ENCODE data around the gene HSPA4. TPM values are rescaled to one million over a fixed set of nuclear protein-coding genes. Genes with fewer than 3 reads are reported as not detected.

Gene HSPA4
- total and polyA plus RNA-seq, 2 experiments from 2014 or later: 340 to 343 TPM

DNA sequence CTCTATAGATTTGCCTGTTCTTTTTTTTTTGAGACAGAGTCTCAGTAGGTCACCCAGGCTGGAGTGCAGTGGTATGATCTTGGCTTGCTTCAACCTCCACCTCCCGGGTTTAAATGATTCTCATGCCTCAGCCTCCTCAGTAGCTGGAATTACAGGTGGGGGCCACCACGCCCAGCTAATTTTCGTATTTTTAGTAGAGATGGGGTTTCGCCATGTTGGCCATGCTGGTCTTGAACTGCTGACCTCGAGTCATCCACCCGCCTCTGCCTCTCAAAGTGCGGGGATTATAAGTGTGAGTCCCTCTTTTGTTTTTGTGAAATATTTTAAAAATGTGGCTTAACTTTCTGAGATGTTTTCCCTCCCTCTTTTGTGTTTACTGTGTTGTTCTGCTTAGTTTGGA lies 29.2 kb downstream of the HSPA4 start (continued):
- TF ChIP-seq, protein P1, sequence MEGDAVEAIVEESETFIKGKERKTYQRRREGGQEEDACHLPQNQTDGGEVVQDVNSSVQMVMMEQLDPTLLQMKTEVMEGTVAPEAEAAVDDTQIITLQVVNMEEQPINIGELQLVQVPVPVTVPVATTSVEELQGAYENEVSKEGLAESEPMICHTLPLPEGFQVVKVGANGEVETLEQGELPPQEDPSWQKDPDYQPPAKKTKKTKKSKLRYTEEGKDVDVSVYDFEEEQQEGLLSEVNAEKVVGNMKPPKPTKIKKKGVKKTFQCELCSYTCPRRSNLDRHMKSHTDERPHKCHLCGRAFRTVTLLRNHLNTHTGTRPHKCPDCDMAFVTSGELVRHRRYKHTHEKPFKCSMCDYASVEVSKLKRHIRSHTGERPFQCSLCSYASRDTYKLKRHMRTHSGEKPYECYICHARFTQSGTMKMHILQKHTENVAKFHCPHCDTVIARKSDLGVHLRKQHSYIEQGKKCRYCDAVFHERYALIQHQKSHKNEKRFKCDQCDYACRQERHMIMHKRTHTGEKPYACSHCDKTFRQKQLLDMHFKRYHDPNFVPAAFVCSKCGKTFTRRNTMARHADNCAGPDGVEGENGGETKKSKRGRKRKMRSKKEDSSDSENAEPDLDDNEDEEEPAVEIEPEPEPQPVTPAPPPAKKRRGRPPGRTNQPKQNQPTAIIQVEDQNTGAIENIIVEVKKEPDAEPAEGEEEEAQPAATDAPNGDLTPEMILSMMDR (conservative IDR thresholded peaks at IDR 0.05; ENCODE audit: low read depth in 2 of 2): no peak
- TF ChIP-seq STAT1 (IDR thresholded peaks at IDR 0.05; ENCODE audit: unreplicated experiment): no peak
- no peak for TF ChIP-seq EZH2phosphoT487 (IDR thresholded peaks at IDR 0.05; ENCODE audit: unreplicated experiment)

DNA sequence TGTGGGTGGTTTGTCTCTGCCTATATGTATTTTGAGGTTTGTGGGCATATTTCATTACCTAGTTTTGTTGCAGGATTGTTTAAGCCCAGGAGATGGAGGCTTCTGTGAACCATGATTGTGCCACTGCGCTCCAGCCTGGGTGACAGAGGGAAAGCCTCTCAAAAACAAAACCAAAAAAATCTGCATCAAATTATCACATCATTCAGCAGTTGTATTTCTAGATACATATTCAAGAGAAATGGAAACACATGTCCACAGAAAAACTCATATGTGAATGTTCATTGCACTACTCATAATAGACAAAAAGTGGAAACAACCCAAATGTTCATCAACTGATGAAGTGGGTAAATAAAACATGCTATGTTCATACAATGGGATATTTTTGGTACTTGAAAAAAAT lies 29.9 kb downstream of the HSPA4 start:
- H3K4me1 ChIP-seq (ENCODE audit: insufficient read depth): no peaks in the 10 kb centered on the region
- ATAC-seq (no peak), DNase-seq (ENCODE audit: low spot score) (no peak)
- no peak overlapping the region for H3K4me3 ChIP-seq
- Mint-ChIP-seq H3K9me3 (no peaks in the 10 kb centered on the region; the same call in 2 of the 3 replicates), H3K4me1 (peaks cover 8% of the 10 kb centered on the region; the same call in 2 of the 3 replicates), H3K4me3 (no peak overlapping the region), H3K36me3 (ENCODE audit: low read depth) (peaks cover 77% of the 10 kb centered on the region), H3K27ac (no peak overlapping the region; the same call in 1 of the 2 replicates), H3K27me3 (ENCODE audit: insufficient read depth, low read depth, poor library complexity) (peaks cover 4% of the 10 kb centered on the region)
- H3K36me3 ChIP-seq (ENCODE audit: insufficient read depth): peaks cover 27% of the 10 kb centered on the region
- H3K27ac ChIP-seq (ENCODE audit: low read depth): no peak overlapping the region
- H3K9me2 ChIP-seq (ENCODE audit: insufficient read depth): no peaks in the 10 kb centered on the region
- H3K27me3 ChIP-seq (ENCODE audit: insufficient read depth): no peaks in the 10 kb centered on the region
- no peak overlapping the region for H2AFZ ChIP-seq
- H3K79me2 ChIP-seq (replicated peaks; ENCODE audit: insufficient read depth): peaks cover 100% of the 10 kb centered on the region
- no peak overlapping the region for H3K4me2 ChIP-seq
- H4K20me1 ChIP-seq (replicated peaks; ENCODE audit: insufficient read depth): peaks cover 77% of the 10 kb centered on the region
- peaks cover 5% of the 10 kb centered on the region; the same call in 1 of the 2 replicates for H3F3A ChIP-seq (replicated peaks; ENCODE audit: low read depth)
- no peak for TF ChIP-seq POLR2AphosphoS5 (IDR thresholded peaks at IDR 0.05; ENCODE audit: low read depth)
- TF ChIP-seq, protein P2, sequence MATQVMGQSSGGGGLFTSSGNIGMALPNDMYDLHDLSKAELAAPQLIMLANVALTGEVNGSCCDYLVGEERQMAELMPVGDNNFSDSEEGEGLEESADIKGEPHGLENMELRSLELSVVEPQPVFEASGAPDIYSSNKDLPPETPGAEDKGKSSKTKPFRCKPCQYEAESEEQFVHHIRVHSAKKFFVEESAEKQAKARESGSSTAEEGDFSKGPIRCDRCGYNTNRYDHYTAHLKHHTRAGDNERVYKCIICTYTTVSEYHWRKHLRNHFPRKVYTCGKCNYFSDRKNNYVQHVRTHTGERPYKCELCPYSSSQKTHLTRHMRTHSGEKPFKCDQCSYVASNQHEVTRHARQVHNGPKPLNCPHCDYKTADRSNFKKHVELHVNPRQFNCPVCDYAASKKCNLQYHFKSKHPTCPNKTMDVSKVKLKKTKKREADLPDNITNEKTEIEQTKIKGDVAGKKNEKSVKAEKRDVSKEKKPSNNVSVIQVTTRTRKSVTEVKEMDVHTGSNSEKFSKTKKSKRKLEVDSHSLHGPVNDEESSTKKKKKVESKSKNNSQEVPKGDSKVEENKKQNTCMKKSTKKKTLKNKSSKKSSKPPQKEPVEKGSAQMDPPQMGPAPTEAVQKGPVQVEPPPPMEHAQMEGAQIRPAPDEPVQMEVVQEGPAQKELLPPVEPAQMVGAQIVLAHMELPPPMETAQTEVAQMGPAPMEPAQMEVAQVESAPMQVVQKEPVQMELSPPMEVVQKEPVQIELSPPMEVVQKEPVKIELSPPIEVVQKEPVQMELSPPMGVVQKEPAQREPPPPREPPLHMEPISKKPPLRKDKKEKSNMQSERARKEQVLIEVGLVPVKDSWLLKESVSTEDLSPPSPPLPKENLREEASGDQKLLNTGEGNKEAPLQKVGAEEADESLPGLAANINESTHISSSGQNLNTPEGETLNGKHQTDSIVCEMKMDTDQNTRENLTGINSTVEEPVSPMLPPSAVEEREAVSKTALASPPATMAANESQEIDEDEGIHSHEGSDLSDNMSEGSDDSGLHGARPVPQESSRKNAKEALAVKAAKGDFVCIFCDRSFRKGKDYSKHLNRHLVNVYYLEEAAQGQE (IDR thresholded peaks at IDR 0.05; ENCODE audit: unreplicated experiment): no peak
- TF ChIP-seq, protein P1 (conservative IDR thresholded peaks at IDR 0.05; ENCODE audit: low read depth in 2 of 2): no peak
- no peak for TF ChIP-seq EZH2 (IDR thresholded peaks at IDR 0.05; ENCODE audit: low read depth, unreplicated experiment)
- TF ChIP-seq, protein P3, sequence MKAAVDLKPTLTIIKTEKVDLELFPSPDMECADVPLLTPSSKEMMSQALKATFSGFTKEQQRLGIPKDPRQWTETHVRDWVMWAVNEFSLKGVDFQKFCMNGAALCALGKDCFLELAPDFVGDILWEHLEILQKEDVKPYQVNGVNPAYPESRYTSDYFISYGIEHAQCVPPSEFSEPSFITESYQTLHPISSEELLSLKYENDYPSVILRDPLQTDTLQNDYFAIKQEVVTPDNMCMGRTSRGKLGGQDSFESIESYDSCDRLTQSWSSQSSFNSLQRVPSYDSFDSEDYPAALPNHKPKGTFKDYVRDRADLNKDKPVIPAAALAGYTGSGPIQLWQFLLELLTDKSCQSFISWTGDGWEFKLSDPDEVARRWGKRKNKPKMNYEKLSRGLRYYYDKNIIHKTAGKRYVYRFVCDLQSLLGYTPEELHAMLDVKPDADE (IDR thresholded peaks at IDR 0.05): no peak
- TF ChIP-seq NANOG (IDR thresholded peaks at IDR 0.05; ENCODE audit: borderline replicate concordance): no peak
- TF ChIP-seq EZH2phosphoT487 (IDR thresholded peaks at IDR 0.05; ENCODE audit: unreplicated experiment): no peak
- no peak for TF ChIP-seq ZNF114 (CRISPR knock-in tag; IDR thresholded peaks at IDR 0.05)
- TF ChIP-seq, protein P4, sequence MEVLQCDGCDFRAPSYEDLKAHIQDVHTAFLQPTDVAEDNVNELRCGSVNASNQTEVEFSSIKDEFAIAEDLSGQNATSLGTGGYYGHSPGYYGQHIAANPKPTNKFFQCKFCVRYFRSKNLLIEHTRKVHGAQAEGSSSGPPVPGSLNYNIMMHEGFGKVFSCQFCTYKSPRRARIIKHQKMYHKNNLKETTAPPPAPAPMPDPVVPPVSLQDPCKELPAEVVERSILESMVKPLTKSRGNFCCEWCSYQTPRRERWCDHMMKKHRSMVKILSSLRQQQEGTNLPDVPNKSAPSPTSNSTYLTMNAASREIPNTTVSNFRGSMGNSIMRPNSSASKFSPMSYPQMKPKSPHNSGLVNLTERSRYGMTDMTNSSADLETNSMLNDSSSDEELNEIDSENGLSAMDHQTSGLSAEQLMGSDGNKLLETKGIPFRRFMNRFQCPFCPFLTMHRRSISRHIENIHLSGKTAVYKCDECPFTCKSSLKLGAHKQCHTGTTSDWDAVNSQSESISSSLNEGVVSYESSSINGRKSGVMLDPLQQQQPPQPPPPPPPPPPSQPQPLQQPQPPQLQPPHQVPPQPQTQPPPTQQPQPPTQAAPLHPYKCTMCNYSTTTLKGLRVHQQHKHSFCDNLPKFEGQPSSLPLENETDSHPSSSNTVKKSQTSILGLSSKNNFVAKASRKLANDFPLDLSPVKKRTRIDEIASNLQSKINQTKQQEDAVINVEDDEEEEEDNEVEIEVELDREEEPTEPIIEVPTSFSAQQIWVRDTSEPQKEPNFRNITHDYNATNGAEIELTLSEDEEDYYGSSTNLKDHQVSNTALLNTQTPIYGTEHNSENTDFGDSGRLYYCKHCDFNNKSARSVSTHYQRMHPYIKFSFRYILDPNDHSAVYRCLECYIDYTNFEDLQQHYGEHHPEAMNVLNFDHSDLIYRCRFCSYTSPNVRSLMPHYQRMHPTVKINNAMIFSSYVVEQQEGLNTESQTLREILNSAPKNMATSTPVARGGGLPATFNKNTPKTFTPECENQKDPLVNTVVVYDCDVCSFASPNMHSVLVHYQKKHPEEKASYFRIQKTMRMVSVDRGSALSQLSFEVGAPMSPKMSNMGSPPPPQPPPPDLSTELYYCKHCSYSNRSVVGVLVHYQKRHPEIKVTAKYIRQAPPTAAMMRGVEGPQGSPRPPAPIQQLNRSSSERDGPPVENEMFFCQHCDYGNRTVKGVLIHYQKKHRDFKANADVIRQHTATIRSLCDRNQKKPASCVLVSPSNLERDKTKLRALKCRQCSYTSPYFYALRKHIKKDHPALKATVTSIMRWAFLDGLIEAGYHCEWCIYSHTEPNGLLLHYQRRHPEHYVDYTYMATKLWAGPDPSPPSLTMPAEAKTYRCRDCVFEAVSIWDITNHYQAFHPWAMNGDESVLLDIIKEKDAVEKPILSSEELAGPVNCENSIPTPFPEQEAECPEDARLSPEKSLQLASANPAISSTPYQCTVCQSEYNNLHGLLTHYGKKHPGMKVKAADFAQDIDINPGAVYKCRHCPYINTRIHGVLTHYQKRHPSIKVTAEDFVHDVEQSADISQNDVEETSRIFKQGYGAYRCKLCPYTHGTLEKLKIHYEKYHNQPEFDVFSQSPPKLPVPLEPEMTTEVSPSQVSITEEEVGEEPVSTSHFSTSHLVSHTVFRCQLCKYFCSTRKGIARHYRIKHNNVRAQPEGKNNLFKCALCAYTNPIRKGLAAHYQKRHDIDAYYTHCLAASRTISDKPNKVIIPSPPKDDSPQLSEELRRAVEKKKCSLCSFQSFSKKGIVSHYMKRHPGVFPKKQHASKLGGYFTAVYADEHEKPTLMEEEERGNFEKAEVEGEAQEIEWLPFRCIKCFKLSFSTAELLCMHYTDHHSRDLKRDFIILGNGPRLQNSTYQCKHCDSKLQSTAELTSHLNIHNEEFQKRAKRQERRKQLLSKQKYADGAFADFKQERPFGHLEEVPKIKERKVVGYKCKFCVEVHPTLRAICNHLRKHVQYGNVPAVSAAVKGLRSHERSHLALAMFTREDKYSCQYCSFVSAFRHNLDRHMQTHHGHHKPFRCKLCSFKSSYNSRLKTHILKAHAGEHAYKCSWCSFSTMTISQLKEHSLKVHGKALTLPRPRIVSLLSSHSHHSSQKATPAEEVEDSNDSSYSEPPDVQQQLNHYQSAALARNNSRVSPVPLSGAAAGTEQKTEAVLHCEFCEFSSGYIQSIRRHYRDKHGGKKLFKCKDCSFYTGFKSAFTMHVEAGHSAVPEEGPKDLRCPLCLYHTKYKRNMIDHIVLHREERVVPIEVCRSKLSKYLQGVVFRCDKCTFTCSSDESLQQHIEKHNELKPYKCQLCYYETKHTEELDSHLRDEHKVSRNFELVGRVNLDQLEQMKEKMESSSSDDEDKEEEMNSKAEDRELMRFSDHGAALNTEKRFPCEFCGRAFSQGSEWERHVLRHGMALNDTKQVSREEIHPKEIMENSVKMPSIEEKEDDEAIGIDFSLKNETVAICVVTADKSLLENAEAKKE (CRISPR knock-in tag; IDR thresholded peaks at IDR 0.05): no peak
